PFSK-1 (cell line): ENCODE results near the gene CLIP1.

Source experiments
- FOXP2 ChIP-seq: optimal IDR thresholded peaks from 2 replicates; pipeline ENCODE3; 2011; ENCODE audit warnings: borderline replicate concordance, control low read depth, inconsistent platforms; ENCODE audit not compliant: insufficient read depth; ENCODE audit errors: extremely low read length, extremely low read depth
- POLR2AphosphoS5 ChIP-seq: IDR thresholded peaks from 2 replicates; pipeline ENCODE4 v1.6.1; 2012; ENCODE audit warnings: low read depth, mild to moderate bottlenecking, control low read depth, low read length, moderate library complexity
- SIN3A ChIP-seq: IDR thresholded peaks from 2 replicates; pipeline ENCODE4 v1.6.1; 2012; ENCODE audit warnings: mild to moderate bottlenecking, low read length, moderate library complexity, borderline replicate concordance; ENCODE audit not compliant: insufficient read depth
- TAF1 ChIP-seq: IDR thresholded peaks from 2 replicates; pipeline ENCODE4 v1.6.1; 2012; ENCODE audit warnings: low read length, control low read depth, borderline replicate concordance; ENCODE audit not compliant: insufficient read depth
- TF ChIP-seq, protein P1 (sequence below), 2 experiments: IDR thresholded peaks; 2 replicates each; pipeline versions ENCODE4 v1.6.1 to v1.8.0; 2011 to 2012; ENCODE audit warnings: low read depth in 2 of 2, low read length in 2 of 2, control low read depth in 1 of 2, inconsistent platforms in 1 of 2, mild to moderate bottlenecking in 1 of 2, moderate library complexity in 1 of 2; ENCODE audit not compliant: insufficient read depth in 1 of 2

Gene CLIP1

DNA sequence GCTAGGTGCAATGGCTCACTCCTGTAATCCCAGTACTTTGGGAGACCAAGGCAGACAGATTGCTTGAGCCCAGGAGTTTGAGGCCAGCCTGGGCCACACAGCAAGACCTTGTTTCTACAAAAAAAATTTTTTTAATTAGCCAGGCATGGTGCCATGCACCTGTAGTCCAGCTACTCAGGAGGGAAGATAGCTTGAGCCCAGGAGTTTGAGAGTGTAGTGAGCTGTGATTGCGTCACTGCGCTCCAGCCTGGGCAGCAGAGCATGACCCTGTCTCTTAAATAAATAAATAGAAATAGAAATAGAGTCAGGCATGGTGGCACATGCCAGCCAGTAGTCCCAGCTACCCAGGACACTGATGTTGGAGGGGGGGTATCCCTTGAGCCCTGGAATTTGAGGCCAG lies 36.7 kb upstream of the CLIP1 start:
- TF ChIP-seq POLR2AphosphoS5 (no peak), TAF1 (no peak), SIN3A (no peak)

DNA sequence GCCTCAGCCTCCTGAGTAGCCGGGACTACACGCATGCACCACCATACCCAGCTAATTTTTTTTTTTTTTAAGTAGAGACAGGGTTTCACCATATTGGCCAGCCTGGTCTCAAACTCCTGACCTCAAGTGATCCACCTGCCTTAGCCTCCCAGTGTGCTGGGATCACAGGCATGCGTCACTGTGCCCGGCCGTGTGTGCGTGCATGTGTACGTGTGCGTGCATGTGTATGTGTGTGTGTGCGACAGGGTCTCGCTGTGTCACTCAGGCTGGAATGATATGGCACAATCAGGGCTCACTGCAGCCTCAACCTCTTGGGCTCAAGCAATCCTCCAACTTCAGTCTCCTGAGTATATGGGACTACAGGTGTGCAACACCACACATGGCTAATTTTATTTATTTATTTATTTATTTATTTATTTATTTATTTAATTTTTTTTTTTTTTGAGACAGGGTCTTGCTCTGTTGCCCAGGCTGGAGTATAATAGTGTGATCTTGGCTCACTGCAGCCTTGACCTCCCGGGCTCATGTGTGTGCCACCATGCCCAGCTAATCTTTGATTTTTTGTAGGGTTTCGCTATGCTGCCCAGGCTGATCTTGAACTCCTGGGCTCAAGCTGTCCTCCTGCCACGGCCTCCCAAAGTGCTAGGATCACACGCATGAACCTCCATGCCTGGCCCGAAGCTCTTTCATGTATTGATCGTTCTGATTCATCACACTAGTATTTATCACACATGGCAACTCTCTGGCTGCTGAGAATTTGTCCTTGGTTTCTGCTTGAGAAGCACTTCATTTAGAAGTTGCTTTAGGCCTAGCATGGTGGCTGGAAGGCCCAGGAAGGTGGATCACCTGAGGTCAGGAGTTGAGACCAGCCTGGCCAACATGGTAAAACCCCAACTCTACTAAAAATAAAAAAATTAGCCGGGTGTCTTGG lies 35.9 kb upstream of the CLIP1 start:
- no peak for TF ChIP-seq POLR2AphosphoS5
- TF ChIP-seq SIN3A, result no peak
- TF ChIP-seq, protein P1, sequence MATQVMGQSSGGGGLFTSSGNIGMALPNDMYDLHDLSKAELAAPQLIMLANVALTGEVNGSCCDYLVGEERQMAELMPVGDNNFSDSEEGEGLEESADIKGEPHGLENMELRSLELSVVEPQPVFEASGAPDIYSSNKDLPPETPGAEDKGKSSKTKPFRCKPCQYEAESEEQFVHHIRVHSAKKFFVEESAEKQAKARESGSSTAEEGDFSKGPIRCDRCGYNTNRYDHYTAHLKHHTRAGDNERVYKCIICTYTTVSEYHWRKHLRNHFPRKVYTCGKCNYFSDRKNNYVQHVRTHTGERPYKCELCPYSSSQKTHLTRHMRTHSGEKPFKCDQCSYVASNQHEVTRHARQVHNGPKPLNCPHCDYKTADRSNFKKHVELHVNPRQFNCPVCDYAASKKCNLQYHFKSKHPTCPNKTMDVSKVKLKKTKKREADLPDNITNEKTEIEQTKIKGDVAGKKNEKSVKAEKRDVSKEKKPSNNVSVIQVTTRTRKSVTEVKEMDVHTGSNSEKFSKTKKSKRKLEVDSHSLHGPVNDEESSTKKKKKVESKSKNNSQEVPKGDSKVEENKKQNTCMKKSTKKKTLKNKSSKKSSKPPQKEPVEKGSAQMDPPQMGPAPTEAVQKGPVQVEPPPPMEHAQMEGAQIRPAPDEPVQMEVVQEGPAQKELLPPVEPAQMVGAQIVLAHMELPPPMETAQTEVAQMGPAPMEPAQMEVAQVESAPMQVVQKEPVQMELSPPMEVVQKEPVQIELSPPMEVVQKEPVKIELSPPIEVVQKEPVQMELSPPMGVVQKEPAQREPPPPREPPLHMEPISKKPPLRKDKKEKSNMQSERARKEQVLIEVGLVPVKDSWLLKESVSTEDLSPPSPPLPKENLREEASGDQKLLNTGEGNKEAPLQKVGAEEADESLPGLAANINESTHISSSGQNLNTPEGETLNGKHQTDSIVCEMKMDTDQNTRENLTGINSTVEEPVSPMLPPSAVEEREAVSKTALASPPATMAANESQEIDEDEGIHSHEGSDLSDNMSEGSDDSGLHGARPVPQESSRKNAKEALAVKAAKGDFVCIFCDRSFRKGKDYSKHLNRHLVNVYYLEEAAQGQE (IDR thresholded peaks at IDR 0.05; ENCODE audit: insufficient read depth in 1 of 2, low read depth in 2 of 2, low read length in 2 of 2), result no peak
- no peak for TF ChIP-seq TAF1
- no peak for TF ChIP-seq FOXP2

DNA sequence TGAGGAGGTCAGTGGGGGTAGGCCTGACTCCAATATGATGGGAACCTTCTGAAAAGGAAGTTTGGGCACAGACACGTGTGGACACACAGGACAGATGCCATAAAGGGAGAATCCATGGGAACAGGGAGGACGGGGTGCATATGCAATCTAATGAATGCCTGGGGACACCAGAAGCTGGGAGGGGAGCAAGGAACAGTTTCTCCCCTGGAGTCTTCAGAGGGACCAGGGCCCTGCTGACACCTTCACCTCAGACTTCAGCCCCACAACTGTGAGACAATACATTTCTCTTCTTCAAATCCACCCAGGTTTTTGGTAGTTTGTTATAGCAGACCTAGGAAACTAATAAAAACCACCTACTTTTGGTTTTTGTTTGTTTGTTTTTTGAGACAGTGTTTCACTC lies 35.2 kb upstream of the CLIP1 start:
- no peak for TF ChIP-seq TAF1
- TF ChIP-seq POLR2AphosphoS5, result no peak
- no peak for TF ChIP-seq SIN3A
- TF ChIP-seq, protein P1 (IDR thresholded peaks at IDR 0.05; ENCODE audit: insufficient read depth in 1 of 2, low read depth in 2 of 2, low read length in 2 of 2), result no peak
- TF ChIP-seq FOXP2, result no peak

DNA sequence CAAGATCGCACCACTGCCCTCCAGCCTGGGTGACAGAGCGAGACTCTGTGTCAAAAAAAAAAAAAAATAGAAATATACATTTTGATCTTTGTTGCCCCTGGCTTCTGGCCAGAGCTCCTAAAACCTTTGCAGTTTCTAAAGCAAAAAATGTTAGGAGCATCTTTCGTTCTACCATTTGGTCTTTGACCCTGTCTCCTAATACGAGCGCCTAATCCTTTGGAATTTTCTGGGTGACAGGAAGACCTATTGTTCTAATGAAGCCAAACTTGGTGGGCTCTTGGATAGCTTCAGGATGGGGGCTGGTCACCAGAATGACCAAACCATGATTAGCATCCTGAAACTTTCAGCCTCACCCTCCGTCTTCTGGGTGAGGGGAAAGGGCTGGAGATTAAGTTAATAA lies 32.3 kb upstream of the CLIP1 start:
- TF ChIP-seq, protein P1 (IDR thresholded peaks at IDR 0.05; ENCODE audit: insufficient read depth in 1 of 2, low read depth in 2 of 2, low read length in 2 of 2), result no peak
- TF ChIP-seq POLR2AphosphoS5 (no peak), SIN3A (no peak), TAF1 (no peak), FOXP2 (no peak)

DNA sequence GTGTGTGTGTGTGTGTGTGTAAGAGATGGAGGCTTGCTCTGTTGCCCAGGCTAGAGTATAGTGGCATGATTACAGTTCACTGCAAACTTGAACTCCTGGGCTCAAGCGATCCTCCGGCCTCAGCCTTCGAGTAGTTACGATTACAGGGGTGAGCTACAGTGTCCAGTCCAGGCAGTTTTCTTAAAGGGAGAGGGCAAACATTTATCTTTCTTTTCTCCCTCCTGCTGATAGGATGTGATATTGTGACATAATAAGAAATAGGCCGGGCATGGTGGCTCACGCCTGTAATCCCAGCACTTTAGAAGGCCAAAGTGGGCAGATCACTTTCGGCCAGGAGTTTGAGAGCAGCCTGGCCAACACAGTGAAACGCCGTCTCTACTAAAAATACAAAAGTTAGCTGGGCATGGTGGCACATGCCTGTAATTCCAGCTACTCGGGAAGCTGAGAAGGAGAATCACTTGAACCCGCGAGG lies 31.8 kb upstream of the CLIP1 start:
- TF ChIP-seq FOXP2 (no peak), POLR2AphosphoS5 (no peak), SIN3A (no peak), TAF1 (no peak)
- TF ChIP-seq, protein P1 (IDR thresholded peaks at IDR 0.05; ENCODE audit: insufficient read depth in 1 of 2, low read depth in 2 of 2, low read length in 2 of 2), result no peak
